Putamen (tissue), 1 donor: ENCODE data around the gene MCM9.

Experiments
- DNase-seq: peaks from one replicate; pipeline ENCODE4 v3.0.0-alpha.2; 2016; ENCODE audit warnings: low spot score

MCM9 gene

GRCh38 chr6:118791499-118791898, 143.5 kb downstream of the MCM9 start:
- DNase-seq: no peak

DNA sequence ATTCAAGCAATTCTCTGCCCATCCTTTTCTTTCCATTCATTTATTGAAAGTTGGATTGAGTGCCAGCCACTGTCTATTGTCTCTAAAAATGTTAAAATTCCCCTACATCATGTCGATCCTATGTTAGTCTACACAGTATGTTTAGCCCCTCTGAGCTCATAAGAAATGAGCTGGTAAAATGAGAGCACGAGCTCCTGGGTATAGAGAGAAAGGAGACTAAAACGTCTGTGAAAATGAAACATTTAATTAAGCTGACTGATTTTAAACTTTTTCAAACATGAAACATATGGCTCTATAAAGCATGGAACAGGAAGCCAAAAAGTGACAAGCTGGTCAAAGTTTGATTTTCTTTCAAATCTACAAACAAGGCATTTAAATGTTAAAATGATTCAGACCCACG, 145.0 kb downstream of the MCM9 start:
- no peak for DNase-seq

GRCh38 chr6:118789419-118789818, 145.5 kb downstream of the MCM9 start:
- DNase-seq: no peak

GRCh38 chr6:118788702-118789101, 146.3 kb downstream of the MCM9 start:
- no peak for DNase-seq

DNA sequence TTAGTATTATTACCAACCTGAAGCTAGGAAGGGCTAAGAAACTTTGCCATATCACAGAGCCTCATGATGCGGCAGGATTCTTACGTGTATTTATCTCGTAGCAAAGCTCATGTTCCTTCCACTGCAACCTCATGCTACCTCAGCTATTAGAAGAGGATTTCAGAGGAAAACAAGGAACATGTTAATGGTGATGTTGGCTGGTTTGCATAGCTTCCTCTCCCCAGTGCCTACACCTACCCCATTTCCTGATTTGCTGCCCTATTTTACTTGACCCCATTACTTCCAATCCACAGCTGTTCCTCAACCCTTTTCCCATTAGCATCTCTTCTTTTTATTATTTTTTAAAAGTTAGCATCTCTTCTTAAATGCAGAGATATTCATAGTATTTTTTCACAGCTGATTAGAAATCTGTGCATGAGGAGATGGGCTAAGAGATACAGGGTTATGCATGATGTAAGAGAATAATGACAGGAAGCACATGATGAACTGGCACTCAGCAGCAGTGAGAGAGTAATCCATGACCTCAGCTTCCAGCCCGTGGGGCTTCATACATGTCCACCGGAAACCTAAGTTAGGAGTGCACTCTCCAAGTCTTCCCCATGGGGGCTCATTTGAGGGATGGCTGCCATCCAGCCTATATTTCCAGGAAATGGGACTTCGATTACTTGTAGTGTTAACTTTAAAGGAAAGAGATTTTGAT, 147.1 kb downstream of the MCM9 start:
- no peak for DNase-seq

DNA sequence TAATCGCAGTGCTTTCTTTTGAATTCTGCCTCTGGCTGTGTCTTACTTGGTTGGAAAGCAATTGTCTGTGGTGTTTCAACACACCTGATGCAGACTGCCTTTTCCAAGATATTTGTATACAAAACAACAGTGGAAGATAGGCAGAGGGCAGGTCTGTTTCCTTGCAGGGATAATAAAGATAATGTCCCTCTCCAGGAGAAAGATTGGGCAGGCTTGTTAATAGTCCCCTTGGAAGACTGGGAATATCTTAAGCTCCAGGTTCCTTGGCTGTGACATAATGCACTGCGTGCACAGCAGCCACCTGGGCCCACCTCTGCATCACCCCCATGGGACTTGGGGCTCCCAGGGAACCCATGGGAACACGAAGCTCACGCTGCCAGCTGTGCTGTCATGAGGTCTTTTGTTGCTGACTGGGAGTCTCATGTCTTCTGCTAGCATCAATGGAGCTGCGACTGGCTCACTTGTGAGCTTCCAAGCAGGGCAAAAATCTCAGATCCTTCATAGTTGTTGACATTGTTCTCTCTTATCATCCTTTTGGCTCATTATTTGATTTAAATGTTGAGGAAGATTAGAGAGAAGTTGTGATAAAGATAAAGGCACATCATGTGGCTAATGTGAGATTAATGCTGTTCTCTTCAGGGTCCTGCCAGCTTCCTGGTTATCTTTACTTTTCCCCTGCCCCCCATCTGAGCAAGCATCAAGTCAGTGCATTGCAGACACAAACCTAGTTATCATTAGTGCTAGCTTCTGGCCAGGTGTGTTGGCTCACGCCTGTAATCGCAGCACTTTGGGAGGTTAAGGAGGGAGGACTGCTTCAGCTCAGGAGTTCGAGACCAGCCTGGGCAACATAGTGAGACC, 148.1 kb downstream of the MCM9 start:
- no peak for DNase-seq

- DNase-seq: no peak
Observed at GRCh38 chr6:118785601-118786000, 149.4 kb downstream of the MCM9 start.

DNA sequence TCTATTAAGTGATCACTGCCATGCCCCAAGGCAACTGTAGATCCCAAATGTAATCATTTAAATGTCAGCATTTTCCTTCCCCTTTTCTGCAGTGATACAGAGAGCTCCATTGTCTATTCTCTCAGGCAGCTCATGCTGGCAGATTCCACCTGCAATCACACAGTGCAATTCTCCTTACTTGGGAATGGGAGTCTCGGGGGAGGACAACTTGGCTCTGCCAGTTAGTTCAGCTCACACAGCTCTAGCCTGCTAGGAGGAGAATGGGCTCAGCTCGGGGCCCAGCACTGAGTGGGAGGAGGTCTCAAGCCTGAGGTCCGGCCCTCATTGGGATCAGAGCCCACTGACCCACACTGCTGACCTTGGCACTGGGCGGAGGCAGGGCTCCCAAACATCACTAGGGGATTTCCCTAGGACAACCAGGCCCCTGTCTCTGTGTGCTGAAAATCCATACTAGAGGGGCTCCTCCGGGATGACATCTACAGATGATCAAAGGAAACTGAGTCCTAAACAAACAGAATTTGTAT, 150.3 kb downstream of the MCM9 start:
- DNase-seq: peak; percentile 81

- DNase-seq: no peak
Observed at GRCh38 chr6:118783931-118784550, 150.9 kb downstream of the MCM9 start.

DNA sequence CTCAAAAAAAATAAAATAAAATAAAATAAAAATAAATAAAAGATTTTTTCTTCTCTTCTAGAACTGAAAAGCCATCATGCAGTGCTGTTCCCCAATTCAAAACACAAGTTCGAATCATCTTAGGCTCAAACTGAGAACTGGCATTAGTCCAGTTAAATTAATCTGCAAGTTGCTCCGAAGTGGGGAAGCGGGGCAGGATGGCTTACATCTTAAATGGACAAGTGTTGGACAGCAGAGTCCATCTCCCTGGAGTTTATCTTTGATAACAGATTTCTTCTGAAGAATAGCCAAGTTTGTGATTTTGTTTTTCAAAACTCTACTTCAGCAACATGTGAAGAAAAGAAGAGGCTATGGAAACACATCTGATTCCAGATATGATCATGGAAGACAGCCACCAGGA, 152.3 kb downstream of the MCM9 start:
- DNase-seq: no peak

- no peak for DNase-seq
Observed at GRCh38 chr6:118781897-118782296, 153.1 kb downstream of the MCM9 start.

DNA sequence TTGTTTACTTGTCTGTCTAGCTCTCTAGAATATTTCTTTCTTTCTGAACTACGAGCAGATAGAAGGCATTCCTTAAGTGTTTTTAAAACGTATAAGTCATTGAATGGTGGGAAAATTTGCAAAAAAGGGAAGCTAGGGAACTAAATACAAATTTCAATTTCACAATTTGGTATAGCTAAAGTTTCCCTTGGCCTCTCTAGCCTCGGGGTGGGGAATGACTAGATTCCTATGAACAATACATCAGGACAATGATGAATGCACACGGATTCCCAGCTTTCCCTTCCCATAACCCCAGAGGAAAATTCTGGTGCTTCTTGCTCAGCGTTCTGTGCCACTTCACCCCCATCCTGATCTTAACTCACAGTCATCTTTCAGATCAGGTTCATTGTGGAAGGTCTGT, 154.3 kb downstream of the MCM9 start:
- DNase-seq: no peak

GRCh38 chr6:118776607-118777549, 158.1 kb downstream of the MCM9 start:
- DNase-seq: peak; percentile 64

DNA sequence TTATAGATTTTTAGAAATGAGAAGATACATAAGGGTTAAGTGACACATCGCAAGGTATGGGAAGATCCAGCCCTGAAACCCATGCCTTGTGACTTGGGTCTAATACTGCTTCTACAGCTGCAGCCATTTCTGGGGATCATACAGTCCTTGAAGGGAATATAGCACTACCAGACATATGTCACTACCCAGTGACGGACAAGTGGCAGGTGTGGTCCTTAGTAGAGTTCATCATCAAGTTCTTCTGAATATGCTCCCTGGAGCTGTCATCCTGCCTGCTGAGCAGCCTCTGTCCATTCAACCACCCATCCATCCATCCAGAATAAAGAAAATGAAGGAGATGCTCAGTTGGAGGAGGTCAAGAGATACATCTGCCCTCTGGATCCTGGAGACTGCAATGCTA, 159.6 kb downstream of the MCM9 start:
- no peak for DNase-seq

DNA sequence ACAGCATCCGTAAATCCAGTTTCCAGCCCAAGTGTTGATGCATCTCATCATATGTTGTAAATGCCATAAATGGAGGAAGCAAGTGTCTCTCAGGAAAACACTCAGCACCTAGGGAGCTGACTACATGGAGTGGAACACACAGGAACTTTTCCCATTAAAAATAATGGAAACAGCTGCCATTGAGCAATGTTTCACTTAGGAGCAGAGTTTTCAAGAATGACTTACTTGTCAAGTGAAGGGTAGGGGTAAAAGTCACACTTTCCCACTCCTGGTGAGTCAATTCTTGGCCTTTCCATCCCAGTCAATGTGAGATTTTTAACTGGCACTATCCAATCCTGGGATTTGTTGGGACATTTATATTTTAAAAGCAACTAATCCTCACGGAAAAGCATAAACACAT, 160.4 kb downstream of the MCM9 start:
- DNase-seq: no peak

DNA sequence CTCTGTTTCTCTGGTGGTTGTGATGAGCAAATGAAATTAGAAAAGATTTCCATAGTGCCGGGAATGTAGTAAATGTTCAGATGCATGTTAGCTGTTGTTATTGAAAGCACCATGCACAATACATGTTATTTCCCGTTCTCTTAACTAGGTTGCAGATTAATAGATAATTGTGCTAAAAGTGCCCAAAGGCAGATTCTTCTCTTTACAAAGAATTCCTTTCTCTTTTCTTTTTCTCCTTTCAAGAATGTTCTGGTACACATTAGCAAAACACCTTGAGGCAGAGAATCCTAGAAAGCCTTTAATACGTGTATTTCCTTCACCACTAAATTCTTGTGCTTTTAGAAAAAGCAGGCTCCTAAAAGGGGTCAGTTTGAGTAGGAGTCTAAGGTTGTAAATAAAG, 162.1 kb downstream of the MCM9 start:
- DNase-seq: no peak

GRCh38 chr6:118771253-118771652, 163.7 kb downstream of the MCM9 start:
- DNase-seq: no peak

GRCh38 chr6:118770835-118771234, 164.1 kb downstream of the MCM9 start:
- DNase-seq: no peak

GRCh38 chr6:118770112-118770788, 164.7 kb downstream of the MCM9 start:
- DNase-seq: no peak

DNA sequence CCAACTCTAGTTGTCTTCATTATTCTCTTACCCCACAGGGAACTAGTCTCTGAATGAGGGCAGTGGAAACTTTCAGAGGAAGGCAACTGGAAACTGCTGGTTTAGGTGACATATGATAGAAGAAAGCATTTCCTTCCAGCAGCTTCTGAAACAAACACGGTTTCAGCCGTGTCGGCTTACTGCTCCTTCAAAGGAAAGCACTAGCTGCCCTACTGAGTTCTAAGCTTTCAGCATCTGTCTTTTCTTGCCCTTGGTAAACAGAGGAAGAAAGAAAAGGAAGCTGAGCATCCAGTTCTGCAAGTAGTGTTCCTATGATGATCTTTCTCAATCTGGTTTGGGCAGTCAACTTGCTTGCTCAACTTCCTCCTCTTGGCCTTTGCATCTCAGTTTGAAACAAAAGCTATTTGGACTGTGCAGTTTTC, 166.0 kb downstream of the MCM9 start:
- DNase-seq: no peak

DNA sequence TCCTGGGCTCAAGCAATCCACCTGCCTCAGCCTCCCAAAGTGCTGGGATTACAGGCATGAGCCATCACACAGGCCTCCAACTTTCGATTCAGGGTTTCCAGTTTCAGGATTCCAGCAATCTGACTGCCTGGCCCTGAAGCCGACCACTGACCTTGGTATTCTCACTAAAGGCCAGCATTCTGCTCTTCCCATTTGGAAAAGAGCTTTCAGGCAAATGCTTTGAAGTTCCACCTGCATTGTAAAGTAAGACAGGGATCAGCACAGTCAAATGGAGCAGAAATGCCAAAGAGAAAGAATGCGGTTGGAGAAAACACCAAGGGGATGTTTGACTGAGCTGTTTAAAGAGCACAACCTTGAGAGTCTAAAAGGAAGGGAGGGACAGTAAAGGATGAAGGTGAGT, 166.5 kb downstream of the MCM9 start:
- DNase-seq: no peak
